SJSA1 (cell line): ENCODE measurements around the gene ZC3H12D. TPM values are rescaled to one million over a fixed set of nuclear protein-coding genes. Genes with fewer than 3 reads are reported as not detected.
A peak's percentile ranks its signal among the peaks of the same experiment; 100 is the strongest.
"Not testable (repeated sequence)": the region's sequence is repeated elsewhere in the genome, so short reads cannot be mapped to it uniquely, and the experiment has no call there.

Source experiments
- DNase-seq, 2 experiments: peaks; one replicate each; pipeline ENCODE4 v3.0.0-alpha.2; 2015 to 2020; ENCODE audit warnings: low spot score in 2 of 2, low read depth in 1 of 2
- H3K27ac ChIP-seq: fragments of 250-450 bp; sonication (Bioruptor Pico); 2 replicates; pipeline ENCODE4 v1.5.1; 2020; ENCODE audit warnings: mild to moderate bottlenecking, moderate library complexity
- H3K27me3 ChIP-seq: fragments of 250-450 bp; sonication (Bioruptor Pico); replicated peaks from 2 replicates; pipeline ENCODE4 v1.5.1; 2020; ENCODE audit warnings: mild to moderate bottlenecking, moderate library complexity
- H3K36me3 ChIP-seq: fragments of 250-450 bp; sonication (Bioruptor Pico); 2 replicates; pipeline ENCODE4 v1.5.1; 2020; ENCODE audit warnings: mild to moderate bottlenecking
- H3K4me1 ChIP-seq: fragments of 250-450 bp; sonication (Bioruptor Pico); replicated peaks from 2 replicates; pipeline ENCODE4 v1.6.1; 2021; ENCODE audit warnings: mild to moderate bottlenecking
- H3K4me3 ChIP-seq: fragments of 250-450 bp; sonication (Bioruptor Pico); 2 replicates; pipeline ENCODE4 v1.5.1; 2020; ENCODE audit warnings: mild to moderate bottlenecking
- H3K9me3 ChIP-seq: fragments of 250-450 bp; sonication (Bioruptor Pico); replicated peaks from 2 replicates; pipeline ENCODE4 v1.5.1; 2020; ENCODE audit warnings: mild to moderate bottlenecking
- total RNA-seq: library from RNA; depleted of rRNA; stranded (reverse); fragments of >200 nt; shearing (Covaris generic); gene quantifications from 2 replicates; pipeline ENCODE4 v1.2.3, GENCODE V29; 2014

Gene ZC3H12D
- total RNA-seq, 1 experiment from 2014 or later = not detected

DNA sequence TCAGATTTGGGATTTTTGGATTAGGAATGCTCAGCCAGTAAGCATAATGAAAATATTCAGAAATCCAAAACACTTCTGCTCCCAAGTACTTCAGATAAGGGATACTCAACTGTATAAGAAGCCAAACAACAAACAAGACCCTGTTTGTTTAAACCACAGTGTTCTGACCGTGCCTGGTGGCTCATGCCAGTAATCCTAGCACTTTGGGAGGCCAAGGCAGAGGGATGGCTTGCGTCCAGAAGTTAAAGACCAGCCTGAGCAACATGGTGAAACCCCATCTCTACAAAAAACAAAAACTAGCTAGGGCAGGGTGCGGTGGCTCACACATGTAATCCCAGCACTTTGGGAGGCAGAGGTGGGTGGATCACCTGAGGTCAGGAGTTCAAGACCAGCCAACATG, 24.6 kb downstream of the ZC3H12D start:
- H3K27ac ChIP-seq, H3K27me3 ChIP-seq, H3K4me3 ChIP-seq: not testable (repeated sequence)

DNA sequence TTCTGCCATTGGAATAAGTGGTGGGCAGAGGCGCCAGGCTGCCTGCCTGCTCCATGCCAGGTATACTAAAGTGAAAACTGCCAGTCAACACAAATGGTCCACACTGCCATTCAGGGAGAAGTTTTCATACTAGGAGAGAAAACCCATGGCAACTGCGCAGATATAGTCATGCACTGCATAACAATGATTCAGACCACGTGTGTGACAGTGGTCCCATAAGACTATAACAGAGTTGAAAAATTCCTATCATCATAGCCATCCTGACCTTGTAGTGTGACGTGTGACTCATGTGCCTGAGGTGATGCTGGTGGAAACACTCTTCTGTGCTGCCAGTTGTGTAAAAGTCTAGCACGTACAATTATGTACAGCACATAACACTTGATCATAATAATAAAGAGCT, 25.1 kb downstream of the ZC3H12D start:
- H3K9me3 ChIP-seq = no peaks in the 10 kb centered on the region
- H3K4me3 ChIP-seq = no peak overlapping the region
- H3K27me3 ChIP-seq = no peaks in the 10 kb centered on the region
- DNase-seq = no peak
- H3K36me3 ChIP-seq = no peaks in the 10 kb centered on the region
- peaks cover 4% of the 10 kb centered on the region for H3K4me1 ChIP-seq
- H3K27ac ChIP-seq = no peak overlapping the region

More for the DNA sequence above, 24.6 kb downstream of the ZC3H12D start:
- H3K4me1 ChIP-seq, H3K36me3 ChIP-seq, DNase-seq, H3K9me3 ChIP-seq: not testable (repeated sequence)

DNA sequence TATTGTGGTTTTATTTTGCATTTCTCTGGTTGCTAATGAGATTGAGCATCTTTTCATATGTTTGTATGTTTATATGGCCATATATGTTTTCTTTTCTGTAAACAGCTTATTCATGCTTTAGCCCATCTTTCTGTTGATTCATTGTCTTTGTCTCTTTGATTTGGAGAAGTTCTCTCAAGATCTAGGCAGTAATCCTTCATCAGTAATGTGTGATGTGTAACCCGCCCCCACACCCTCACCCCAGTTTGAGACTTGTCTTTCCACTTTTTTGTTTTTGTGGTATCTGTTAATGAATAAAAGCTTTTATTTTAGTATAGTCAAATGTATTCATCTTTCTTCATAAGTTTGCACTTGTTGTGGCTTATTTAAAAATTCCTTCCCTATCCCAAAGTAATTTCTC, 26.0 kb downstream of the ZC3H12D start:
- no peak overlapping the region for H3K4me3 ChIP-seq
- H3K4me1 ChIP-seq = peaks cover 13% of the 10 kb centered on the region
- DNase-seq = no peak
- H3K9me3 ChIP-seq = no peaks in the 10 kb centered on the region
- no peaks in the 10 kb centered on the region for H3K36me3 ChIP-seq
- H3K27ac ChIP-seq = no peak overlapping the region
- no peaks in the 10 kb centered on the region for H3K27me3 ChIP-seq

DNA sequence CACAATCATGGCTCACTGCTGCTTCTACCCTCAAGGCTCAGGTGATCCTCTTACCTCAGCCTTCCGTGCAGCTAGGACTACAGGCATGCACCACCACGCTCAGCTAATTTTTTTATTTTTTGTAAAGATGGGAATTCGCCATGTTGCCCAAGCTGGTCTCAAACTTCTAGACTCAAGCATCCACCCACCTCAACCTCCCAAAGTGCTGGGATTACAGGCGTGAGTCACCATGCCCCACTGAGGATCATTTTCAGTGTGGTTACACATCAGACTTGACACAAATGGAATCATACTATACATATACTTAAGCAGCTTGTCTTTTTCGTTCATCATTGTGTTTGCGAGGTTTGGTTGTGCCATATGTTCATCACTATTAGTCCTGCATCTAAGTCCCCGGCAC, 26.6 kb downstream of the ZC3H12D start:
- DNase-seq = no peak
- H3K4me1 ChIP-seq = peaks cover 18% of the 10 kb centered on the region

GRCh38 chr6:149457316-149457884, 27.4 kb downstream of the ZC3H12D start:
- H3K27me3 ChIP-seq = no peaks in the 10 kb centered on the region
- DNase-seq = no peak
- H3K36me3 ChIP-seq = no peaks in the 10 kb centered on the region

More for the DNA sequence above, 26.6 kb downstream of the ZC3H12D start:
- Histone ChIP-seq H3K36me3 (no peaks in the 10 kb centered on the region), H3K27me3 (no peaks in the 10 kb centered on the region), H3K4me3 (no peak overlapping the region), H3K27ac (no peak overlapping the region), H3K9me3 (no peaks in the 10 kb centered on the region)

DNA sequence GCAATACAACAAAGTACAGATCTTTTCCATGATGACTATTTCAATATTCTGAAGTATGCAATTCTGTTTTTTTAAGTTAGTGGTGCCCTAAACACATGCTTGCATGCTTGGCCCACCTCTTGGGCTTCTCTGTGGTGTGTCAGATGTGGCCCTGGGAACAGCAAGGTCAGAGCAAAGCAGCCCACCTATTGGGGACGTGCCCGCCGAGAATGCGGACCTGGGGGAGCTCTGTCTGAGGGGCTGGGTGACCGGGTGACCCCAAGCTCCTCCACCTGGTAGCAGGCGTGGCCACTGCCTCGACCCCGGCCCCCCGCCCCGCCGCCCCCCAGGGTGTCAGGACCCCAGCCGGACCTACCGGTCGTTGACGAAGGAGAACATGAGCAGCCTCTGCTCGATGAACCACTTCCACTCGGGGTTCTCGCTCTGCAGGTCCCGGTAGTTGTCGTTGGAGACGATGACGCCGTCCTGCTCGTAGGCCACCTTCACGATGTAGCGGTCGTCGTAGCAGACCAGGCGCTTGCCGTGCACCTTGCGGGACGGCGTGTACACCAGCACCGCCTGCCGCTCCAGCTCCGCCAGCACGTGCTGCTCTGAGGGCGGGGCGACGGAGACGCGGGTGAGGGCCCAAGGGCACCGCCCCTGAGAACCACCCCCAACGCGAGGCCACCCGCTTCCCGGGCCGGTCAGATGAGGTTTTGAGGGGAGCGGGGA, 28.3 kb downstream of the ZC3H12D start:
- H3K27me3 ChIP-seq = no peaks in the 10 kb centered on the region
- no peak overlapping the region for H3K27ac ChIP-seq
- no peak overlapping the region for H3K4me3 ChIP-seq
- DNase-seq = no peak
- no peaks in the 10 kb centered on the region for H3K36me3 ChIP-seq
- H3K4me1 ChIP-seq = peaks cover 18% of the 10 kb centered on the region
- no peaks in the 10 kb centered on the region for H3K9me3 ChIP-seq

More at GRCh38 chr6:149457316-149457884, 27.4 kb downstream of the ZC3H12D start:
- Histone ChIP-seq H3K4me1 (peaks cover 18% of the 10 kb centered on the region), H3K27ac (no peak overlapping the region), H3K4me3 (no peak overlapping the region), H3K9me3 (no peaks in the 10 kb centered on the region)

DNA sequence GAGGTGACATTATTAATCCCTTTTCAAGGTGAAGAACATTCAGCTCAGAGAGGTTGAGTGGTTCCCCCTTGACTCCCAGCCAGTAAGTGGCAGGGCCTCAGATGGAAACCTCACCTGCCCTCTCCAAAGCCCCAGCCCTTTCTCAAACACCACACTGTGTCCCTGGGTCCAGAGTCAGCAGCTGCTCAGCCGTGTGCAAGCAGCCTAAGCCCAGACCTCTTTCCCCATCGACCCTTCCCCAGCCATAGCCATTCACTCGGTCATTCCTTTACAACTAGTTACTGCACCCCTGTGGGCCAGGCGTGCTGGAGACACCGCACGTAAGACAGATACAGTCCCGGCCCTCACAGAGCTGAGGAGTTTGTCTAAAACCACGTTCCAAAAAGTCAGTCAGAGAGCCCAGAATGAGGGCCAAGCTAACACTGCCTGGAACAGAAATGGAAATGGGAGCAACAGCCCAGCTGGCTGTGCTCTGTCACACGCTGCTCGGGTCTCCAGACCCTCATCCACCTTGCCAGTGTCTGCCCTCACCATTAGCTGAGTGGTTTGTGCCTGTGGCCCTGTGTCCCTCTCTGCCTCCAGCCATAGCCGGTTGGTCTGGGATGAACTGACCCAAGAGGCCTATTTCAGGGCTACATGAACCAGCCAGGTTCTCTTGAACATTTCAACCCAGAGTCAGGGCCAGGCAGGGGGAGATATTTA, 29.6 kb downstream of the ZC3H12D start:
- no peaks in the 10 kb centered on the region for H3K36me3 ChIP-seq
- DNase-seq = no peak
- H3K4me3 ChIP-seq = no peak overlapping the region
- H3K27me3 ChIP-seq = no peaks in the 10 kb centered on the region
- H3K9me3 ChIP-seq = no peaks in the 10 kb centered on the region
- H3K27ac ChIP-seq = peak overlapping the region; percentile 28; the same call in 1 of the 2 replicates
- peaks cover 18% of the 10 kb centered on the region for H3K4me1 ChIP-seq

- no peaks in the 10 kb centered on the region for H3K36me3 ChIP-seq
- peak overlapping the region; percentile 28 for H3K27ac ChIP-seq
- peaks cover 18% of the 10 kb centered on the region for H3K4me1 ChIP-seq
- DNase-seq = peak; percentile 72 to 79
- no peaks in the 10 kb centered on the region for H3K9me3 ChIP-seq
- H3K4me3 ChIP-seq = no peak overlapping the region
- no peaks in the 10 kb centered on the region for H3K27me3 ChIP-seq
Observed at GRCh38 chr6:149454346-149454848, 30.4 kb downstream of the ZC3H12D start.

GRCh38 chr6:149453597-149454345, 31.0 kb downstream of the ZC3H12D start:
- H3K36me3 ChIP-seq = no peaks in the 10 kb centered on the region
- no peaks in the 10 kb centered on the region for H3K9me3 ChIP-seq
- H3K4me1 ChIP-seq = peaks cover 18% of the 10 kb centered on the region
- no peak overlapping the region for H3K4me3 ChIP-seq
- peak overlapping the region; percentile 28 for H3K27ac ChIP-seq
- H3K27me3 ChIP-seq = no peaks in the 10 kb centered on the region
- DNase-seq = no peak

GRCh38 chr6:149452037-149452939, 32.5 kb downstream of the ZC3H12D start:
- no peaks in the 10 kb centered on the region for H3K9me3 ChIP-seq
- H3K4me1 ChIP-seq = peaks cover 18% of the 10 kb centered on the region
- no peak overlapping the region for H3K4me3 ChIP-seq
- no peaks in the 10 kb centered on the region for H3K27me3 ChIP-seq
- H3K27ac ChIP-seq = no peak overlapping the region
- no peaks in the 10 kb centered on the region for H3K36me3 ChIP-seq
- no peak for DNase-seq

DNA sequence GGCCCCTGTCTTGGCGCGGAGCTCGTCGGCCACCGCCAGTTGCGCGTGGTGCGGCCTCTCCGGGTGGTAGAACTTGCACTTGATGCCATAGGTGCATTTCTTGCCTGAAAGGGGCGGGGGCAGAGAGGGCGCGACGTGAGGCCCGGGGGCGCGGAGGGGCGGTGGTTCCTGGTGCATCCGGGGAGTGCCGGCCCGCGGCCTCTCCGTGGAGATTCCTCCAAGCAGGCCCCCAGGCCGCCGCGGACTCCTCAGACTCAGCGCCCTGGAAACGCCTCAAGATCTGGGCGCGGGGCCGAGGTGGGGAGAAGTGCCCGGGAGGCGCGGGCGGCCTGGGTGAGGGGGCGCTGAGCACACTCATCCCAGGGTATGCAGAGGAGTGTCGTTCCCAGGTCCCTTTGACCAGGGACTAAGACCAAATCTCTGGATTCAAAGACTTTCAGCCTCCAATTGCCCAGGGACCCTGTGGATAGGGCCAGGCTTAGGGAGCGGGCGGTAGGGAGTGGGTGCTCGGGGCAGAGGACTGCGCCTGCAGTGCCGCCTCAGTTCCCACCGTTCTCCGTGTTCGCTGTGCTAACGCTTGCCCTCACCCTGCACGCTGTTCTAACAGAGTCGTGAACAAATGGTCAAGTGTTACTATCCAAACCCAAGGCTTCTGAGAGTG, 33.3 kb downstream of the ZC3H12D start:
- DNase-seq = no peak
- no peak overlapping the region for H3K4me3 ChIP-seq

GRCh38 chr6:149450679-149451375, 34.0 kb downstream of the ZC3H12D start:
- H3K4me1 ChIP-seq = peaks cover 18% of the 10 kb centered on the region
- no peaks in the 10 kb centered on the region for H3K36me3 ChIP-seq
- no peak overlapping the region for H3K27ac ChIP-seq
- DNase-seq = no peak
- no peaks in the 10 kb centered on the region for H3K27me3 ChIP-seq
- H3K4me3 ChIP-seq = no peak overlapping the region
- H3K9me3 ChIP-seq = no peaks in the 10 kb centered on the region

More for the DNA sequence above, 33.3 kb downstream of the ZC3H12D start:
- Histone ChIP-seq H3K9me3 (no peaks in the 10 kb centered on the region), H3K27me3 (no peaks in the 10 kb centered on the region), H3K4me1 (peaks cover 18% of the 10 kb centered on the region), H3K36me3 (no peaks in the 10 kb centered on the region), H3K27ac (no peak overlapping the region)
